Measurements from ENCODE around the gene LRRC8B. TPM values are rescaled to one million over a fixed set of nuclear protein-coding genes. Genes with fewer than 3 reads are reported as not detected.

The LRRC8B gene
- total RNA-seq, 1 donor: 1.4 TPM

DNA sequence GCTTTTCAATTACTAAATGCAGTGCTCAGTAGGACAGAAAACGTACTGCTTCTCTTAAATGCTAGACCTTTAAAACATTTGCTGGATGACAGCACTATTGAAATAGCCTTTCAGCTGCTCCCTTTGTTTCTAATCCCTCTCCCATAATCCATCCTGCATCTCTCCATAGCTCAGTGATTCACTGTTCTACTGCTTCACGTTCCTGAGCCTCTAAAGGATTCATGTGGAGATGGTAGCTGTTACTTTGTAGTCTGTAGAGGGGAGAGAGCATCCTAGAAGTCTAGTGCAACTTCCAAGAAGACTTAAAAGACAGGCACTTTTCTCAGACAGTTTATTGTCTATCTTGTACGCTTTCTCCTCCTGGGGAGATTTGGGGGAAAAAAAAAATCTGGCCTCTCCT, 51.4 kb downstream of the LRRC8B start:
- no peaks in the 10 kb centered on the region for H4K20me1 ChIP-seq (ENCODE audit: insufficient read depth, low read length)
- H3K36me3 ChIP-seq (ENCODE audit: insufficient read depth, low read length): no peaks in the 10 kb centered on the region
- H3K4me2 ChIP-seq (ENCODE audit: insufficient read depth, low read length): no peak overlapping the region
- no peaks in the 10 kb centered on the region for H3K27me3 ChIP-seq (ENCODE audit: insufficient read depth, low read length)
- no peak for DNase-seq (ENCODE audit: insufficient read length, low spot score, missing footprints)
- H2AFZ ChIP-seq (ENCODE audit: low read length): no peak overlapping the region
- H3K4me1 ChIP-seq (ENCODE audit: insufficient read depth, low read length): no peaks in the 10 kb centered on the region
- no peak overlapping the region for H3K4me3 ChIP-seq (ENCODE audit: insufficient read depth, low read length)
- no peak overlapping the region for H3K27ac ChIP-seq (ENCODE audit: low read depth, low read length)
- H3K79me2 ChIP-seq (ENCODE audit: insufficient read depth, low read length): no peaks in the 10 kb centered on the region
- H3K9me3 ChIP-seq (ENCODE audit: low read depth, low read length): no peaks in the 10 kb centered on the region
- TF ChIP-seq, protein P1, sequence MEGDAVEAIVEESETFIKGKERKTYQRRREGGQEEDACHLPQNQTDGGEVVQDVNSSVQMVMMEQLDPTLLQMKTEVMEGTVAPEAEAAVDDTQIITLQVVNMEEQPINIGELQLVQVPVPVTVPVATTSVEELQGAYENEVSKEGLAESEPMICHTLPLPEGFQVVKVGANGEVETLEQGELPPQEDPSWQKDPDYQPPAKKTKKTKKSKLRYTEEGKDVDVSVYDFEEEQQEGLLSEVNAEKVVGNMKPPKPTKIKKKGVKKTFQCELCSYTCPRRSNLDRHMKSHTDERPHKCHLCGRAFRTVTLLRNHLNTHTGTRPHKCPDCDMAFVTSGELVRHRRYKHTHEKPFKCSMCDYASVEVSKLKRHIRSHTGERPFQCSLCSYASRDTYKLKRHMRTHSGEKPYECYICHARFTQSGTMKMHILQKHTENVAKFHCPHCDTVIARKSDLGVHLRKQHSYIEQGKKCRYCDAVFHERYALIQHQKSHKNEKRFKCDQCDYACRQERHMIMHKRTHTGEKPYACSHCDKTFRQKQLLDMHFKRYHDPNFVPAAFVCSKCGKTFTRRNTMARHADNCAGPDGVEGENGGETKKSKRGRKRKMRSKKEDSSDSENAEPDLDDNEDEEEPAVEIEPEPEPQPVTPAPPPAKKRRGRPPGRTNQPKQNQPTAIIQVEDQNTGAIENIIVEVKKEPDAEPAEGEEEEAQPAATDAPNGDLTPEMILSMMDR (IDR thresholded peaks at IDR 0.05; ENCODE audit: extremely low read depth, low read depth, low read length): no peak

GRCh38 chr1:89578151-89578550, 53.5 kb downstream of the LRRC8B start:
- Histone ChIP-seq H2AFZ (ENCODE audit: low read length) (no peak overlapping the region), H3K36me3 (ENCODE audit: insufficient read depth, low read length) (no peaks in the 10 kb centered on the region), H3K79me2 (ENCODE audit: insufficient read depth, low read length) (no peaks in the 10 kb centered on the region), H3K4me1 (ENCODE audit: insufficient read depth, low read length) (no peaks in the 10 kb centered on the region), H3K27me3 (ENCODE audit: insufficient read depth, low read length) (no peaks in the 10 kb centered on the region), H4K20me1 (ENCODE audit: insufficient read depth, low read length) (no peaks in the 10 kb centered on the region), H3K4me2 (ENCODE audit: insufficient read depth, low read length) (no peak overlapping the region), H3K27ac (ENCODE audit: low read depth, low read length) (no peak overlapping the region), H3K9me3 (ENCODE audit: low read depth, low read length) (no peaks in the 10 kb centered on the region), H3K4me3 (ENCODE audit: insufficient read depth, low read length) (no peak overlapping the region)
- DNase-seq (ENCODE audit: insufficient read length, low spot score, missing footprints): no peak
- TF ChIP-seq, protein P1 (IDR thresholded peaks at IDR 0.05; ENCODE audit: extremely low read depth, low read depth, low read length): no peak

DNA sequence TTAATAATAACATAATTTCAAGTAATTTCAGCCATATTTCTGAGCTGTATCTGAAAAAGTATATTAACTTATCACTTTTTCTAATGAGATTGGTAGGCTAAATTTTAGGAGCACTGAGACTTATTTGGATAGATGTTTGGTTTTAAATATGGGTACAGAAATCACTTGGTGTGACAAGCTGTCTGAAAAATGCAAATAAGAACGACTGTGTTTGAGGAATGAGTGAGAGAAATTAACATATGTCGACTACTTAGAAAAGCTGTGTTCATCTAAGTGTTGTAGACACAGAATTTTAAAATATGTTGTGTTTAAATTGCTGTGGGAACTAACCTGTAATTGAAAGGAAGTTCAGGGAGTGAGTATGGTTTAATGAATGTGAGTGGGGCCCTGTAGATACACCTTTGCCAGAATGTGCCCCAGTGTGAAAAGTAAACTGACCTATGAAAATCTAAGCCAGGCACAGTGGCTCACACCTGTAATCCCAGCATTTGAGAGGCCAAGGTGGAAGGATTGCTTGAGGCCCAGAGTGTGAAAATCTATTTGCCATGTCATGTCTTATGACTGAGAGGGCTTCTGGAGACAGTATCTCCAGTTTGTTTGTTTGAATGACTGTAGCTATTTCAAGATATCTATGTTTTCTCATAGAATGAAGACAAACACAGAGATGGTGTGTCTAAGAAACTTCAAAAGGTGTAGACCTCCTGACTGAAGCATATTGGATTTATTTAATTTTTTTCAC, 54.5 kb downstream of the LRRC8B start:
- Histone ChIP-seq H3K4me1 (ENCODE audit: insufficient read depth, low read length) (no peaks in the 10 kb centered on the region), H3K36me3 (ENCODE audit: insufficient read depth, low read length) (no peaks in the 10 kb centered on the region), H3K79me2 (ENCODE audit: insufficient read depth, low read length) (no peaks in the 10 kb centered on the region), H4K20me1 (ENCODE audit: insufficient read depth, low read length) (no peaks in the 10 kb centered on the region), H3K27ac (ENCODE audit: low read depth, low read length) (no peak overlapping the region), H3K4me3 (ENCODE audit: insufficient read depth, low read length) (no peak overlapping the region), H3K27me3 (ENCODE audit: insufficient read depth, low read length) (no peaks in the 10 kb centered on the region), H3K9me3 (ENCODE audit: low read depth, low read length) (no peaks in the 10 kb centered on the region), H3K4me2 (ENCODE audit: insufficient read depth, low read length) (no peak overlapping the region), H2AFZ (ENCODE audit: low read length) (no peak overlapping the region)
- TF ChIP-seq, protein P1 (IDR thresholded peaks at IDR 0.05; ENCODE audit: extremely low read depth, low read depth, low read length): no peak
- no peak for DNase-seq (ENCODE audit: insufficient read length, low spot score, missing footprints)

DNA sequence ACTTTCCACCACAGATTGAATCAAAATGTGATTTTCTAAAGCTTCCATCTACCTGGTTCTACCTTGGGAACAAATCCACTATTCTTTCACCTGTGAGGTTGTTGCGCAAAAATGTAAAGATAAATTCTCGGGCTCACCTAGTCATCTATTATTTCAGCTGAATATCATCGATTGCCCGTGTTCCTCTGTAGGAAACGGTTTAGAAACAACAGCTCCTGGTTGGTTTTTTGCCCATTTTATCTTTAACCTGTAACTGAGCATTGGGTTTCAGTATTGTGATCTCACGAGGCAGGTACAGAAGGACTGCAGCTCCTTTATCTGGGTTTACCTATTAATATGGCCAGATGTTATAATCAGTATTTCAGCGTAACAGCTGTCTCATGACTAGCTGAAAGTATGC, 55.4 kb downstream of the LRRC8B start:
- no peaks in the 10 kb centered on the region for H3K4me1 ChIP-seq (ENCODE audit: insufficient read depth, low read length)
- H3K36me3 ChIP-seq (ENCODE audit: insufficient read depth, low read length): no peaks in the 10 kb centered on the region
- H2AFZ ChIP-seq (ENCODE audit: low read length): no peak overlapping the region
- H3K4me2 ChIP-seq (ENCODE audit: insufficient read depth, low read length): no peak overlapping the region
- H3K79me2 ChIP-seq (ENCODE audit: insufficient read depth, low read length): no peaks in the 10 kb centered on the region
- H3K27ac ChIP-seq (ENCODE audit: low read depth, low read length): no peak overlapping the region
- TF ChIP-seq, protein P1 (IDR thresholded peaks at IDR 0.05; ENCODE audit: extremely low read depth, low read depth, low read length): no peak
- no peaks in the 10 kb centered on the region for H4K20me1 ChIP-seq (ENCODE audit: insufficient read depth, low read length)
- H3K9me3 ChIP-seq (ENCODE audit: low read depth, low read length): no peaks in the 10 kb centered on the region
- DNase-seq (ENCODE audit: insufficient read length, low spot score, missing footprints): no peak
- no peaks in the 10 kb centered on the region for H3K27me3 ChIP-seq (ENCODE audit: insufficient read depth, low read length)
- H3K4me3 ChIP-seq (ENCODE audit: insufficient read depth, low read length): no peak overlapping the region
